ENCODE results near the gene TCEA3. TPM values are rescaled to one million over a fixed set of nuclear protein-coding genes. Genes with fewer than 3 reads are reported as not detected.

Gene TCEA3
- total RNA-seq, result 10 to 100 TPM; 34.1 to 93.1 (median 43.2) TPM

- DNase-seq (ENCODE audit: low spot score in 2 of 2), result no peak
- peaks cover 45% of the 10 kb centered on the region for H3K4me1 ChIP-seq
- H3K27ac ChIP-seq, result peak within 1 kb of the TSS; percentile 85
- no peaks in the 10 kb centered on the region for H3K9me3 ChIP-seq
- no peaks in the 10 kb centered on the region for H3K27me3 ChIP-seq
- H3K4me3 ChIP-seq, result peak within 1 kb of the TSS; percentile 66
- TF ChIP-seq POLR2AphosphoS5 (IDR thresholded peaks at IDR 0.05) (peak in 1 of 3 donors; percentile 29), EP300 (IDR thresholded peaks at IDR 0.05) (no peak), CTCF (IDR thresholded peaks at IDR 0.05) (no peak)
- peaks cover 4% of the 10 kb centered on the region for H3K36me3 ChIP-seq
- 0% methylated on average over 11 of the region's 84 CpGs for WGBS
Observed at GRCh38 chr1:23424293-23425192, at the start of gene TCEA3. TSS of gene TCEA3 (minus strand) at chr1:23424748. CDS start at chr1:23424633, 115 bp downstream.

- no peak for TF ChIP-seq CTCF (IDR thresholded peaks at IDR 0.05)
- no peak for TF ChIP-seq POLR2A (IDR thresholded peaks at IDR 0.05)
- no peak for TF ChIP-seq EP300 (IDR thresholded peaks at IDR 0.05)
- no peak for TF ChIP-seq POLR2AphosphoS5 (IDR thresholded peaks at IDR 0.05)
- Histone ChIP-seq H3K9me3 (no peaks in the 10 kb centered on the region), H3K36me3 (no peaks in the 10 kb centered on the region), H3K4me1 (peaks cover 71% of the 10 kb centered on the region), H3K27me3 (no peaks in the 10 kb centered on the region), H3K4me3 (no peak overlapping the region), H3K27ac (peak overlapping the region; percentile 17)
- DNase-seq (ENCODE audit: low spot score in 2 of 2), result no peak
- WGBS, result 50% methylated on average over 5 of the region's 6 CpGs
Observed at GRCh38 chr1:23473037-23473800, 48.7 kb upstream of the TCEA3 start.

- H3K27ac ChIP-seq, result no peak overlapping the region
- TF ChIP-seq POLR2A (IDR thresholded peaks at IDR 0.05) (no peak), EP300 (IDR thresholded peaks at IDR 0.05) (no peak), CTCF (IDR thresholded peaks at IDR 0.05) (no peak), POLR2AphosphoS5 (IDR thresholded peaks at IDR 0.05) (no peak)
- no peaks in the 10 kb centered on the region for H3K27me3 ChIP-seq
- no peak for DNase-seq (ENCODE audit: low spot score in 2 of 2)
- H3K9me3 ChIP-seq, result no peaks in the 10 kb centered on the region
- no peaks in the 10 kb centered on the region for H3K36me3 ChIP-seq
- H3K4me3 ChIP-seq, result no peak overlapping the region
- 87% methylated on average over 5 of the region's 5 CpGs for WGBS
- H3K4me1 ChIP-seq, result peaks cover 67% of the 10 kb centered on the region
Observed at GRCh38 chr1:23472351-23473036, 47.9 kb upstream of the TCEA3 start.

- Histone ChIP-seq H3K36me3 (no peaks in the 10 kb centered on the region), H3K27ac (no peak overlapping the region), H3K4me3 (no peak overlapping the region), H3K9me3 (no peaks in the 10 kb centered on the region), H3K4me1 (peaks cover 67% of the 10 kb centered on the region), H3K27me3 (no peaks in the 10 kb centered on the region)
- WGBS, result 74% methylated on average over 4 of the region's 4 CpGs
- no peak for TF ChIP-seq CTCF (IDR thresholded peaks at IDR 0.05)
- TF ChIP-seq POLR2A (IDR thresholded peaks at IDR 0.05), result no peak
- no peak for TF ChIP-seq POLR2AphosphoS5 (IDR thresholded peaks at IDR 0.05)
- TF ChIP-seq EP300 (IDR thresholded peaks at IDR 0.05), result no peak
- DNase-seq (ENCODE audit: low spot score in 2 of 2), result no peak
Observed at GRCh38 chr1:23471473-23472075, 47.0 kb upstream of the TCEA3 start.

All from suprapubic skin (tissue), 4 donors.